K562 (cell line): ENCODE data around the gene APOM. TPM values are rescaled to one million over a fixed set of nuclear protein-coding genes. Genes with fewer than 3 reads are reported as not detected.
A peak's percentile ranks its signal among the peaks of the same experiment; 100 is the strongest.

Source experiments
- CHD2 ChIP-seq: IDR thresholded peaks from 2 replicates; pipeline ENCODE4 v1.6.1; 2011; ENCODE audit warnings: low read depth, low read length
- DACH1 ChIP-seq: fragments of 450-650 bp; IDR thresholded peaks from 2 replicates; pipeline ENCODE4 v1.6.1; 2018; ENCODE audit not compliant: partially characterized antibody
- MAFK ChIP-seq: IDR thresholded peaks from 2 replicates; pipeline ENCODE4 v1.6.1; 2011; ENCODE audit warnings: low read length, improper control_type of control experiment
- MCM3 ChIP-seq: fragments of 450-650 bp; IDR thresholded peaks from 2 replicates; pipeline ENCODE4 v1.6.1; 2016
- MYBL2 ChIP-seq, 2 experiments: fragments of 450-650 bp in 1 of 2; sonication (generic) in 1 of 2; formaldehyde crosslinking in 1 of 2; IDR thresholded peaks; 2 replicates each; pipeline versions ENCODE4 v1.6.1 to v1.8.1; 2017 to 2022; ENCODE audit warnings: borderline replicate concordance in 1 of 2, inconsistent platforms in 1 of 2, low read depth in 1 of 2, mild to moderate bottlenecking in 1 of 2, missing genetic modification reagents in 1 of 2, moderate library complexity in 1 of 2
- NFATC3 ChIP-seq: fragments of 450-650 bp; IDR thresholded peaks from 2 replicates; pipeline ENCODE4 v1.6.1; 2017; ENCODE audit warnings: mild to moderate bottlenecking
- NONO ChIP-seq, 2 experiments: fragments of 200-400 bp in 1 of 2; fragments of 450-650 bp in 1 of 2; formaldehyde crosslinking in 1 of 2; IDR thresholded peaks; 2 replicates each; pipeline ENCODE4 v1.6.1; 2017; ENCODE audit warnings: low read depth in 2 of 2, mild to moderate bottlenecking in 2 of 2, moderate library complexity in 2 of 2, low read length in 1 of 2
- NR2C1 ChIP-seq, 2 experiments: fragments of 450-650 bp; IDR thresholded peaks; 2 replicates each; pipeline ENCODE4 v1.6.1; 2017; ENCODE audit warnings: mild to moderate bottlenecking in 2 of 2, antibody characterized with exemption in 1 of 2, inconsistent platforms in 1 of 2, missing compliant biosample characterization in 1 of 2, missing genetic modification characterization in 1 of 2
- NR2F6 ChIP-seq: fragments of 450-650 bp; formaldehyde crosslinking; IDR thresholded peaks from 2 replicates; pipeline ENCODE4 v1.4.0; 2020; ENCODE audit warnings: mild to moderate bottlenecking
- NR4A1 ChIP-seq, 2 experiments: fragments of 250-450 bp in 1 of 2; fragments of 450-650 bp in 1 of 2; sonication (Bioruptor Pico) in 1 of 2; IDR thresholded peaks; 2 replicates each; pipeline versions ENCODE4 v1.4.0 to v1.6.1; 2016 to 2020; ENCODE audit warnings: mild to moderate bottlenecking in 2 of 2, missing compliant biosample characterization in 1 of 2, missing genetic modification characterization in 1 of 2, moderate library complexity in 1 of 2
- PHTF2 ChIP-seq: fragments of 250-450 bp; sonication (Bioruptor Pico); IDR thresholded peaks from 2 replicates; pipeline ENCODE4 v1.5.0; 2021; ENCODE audit warnings: mild to moderate bottlenecking
- RBFOX2 ChIP-seq: fragments of 200-400 bp; formaldehyde crosslinking; IDR thresholded peaks from 2 replicates; pipeline ENCODE4 v1.6.1; 2017; ENCODE audit warnings: low read depth, mild to moderate bottlenecking, low read length, moderate library complexity
- SMARCE1 ChIP-seq: fragments of 450-650 bp; IDR thresholded peaks from 2 replicates; pipeline ENCODE4 v1.7.1; 2016; ENCODE audit warnings: mild to moderate bottlenecking
- SREBF2 ChIP-seq: sonication (generic); formaldehyde crosslinking; IDR thresholded peaks from 2 replicates; pipeline ENCODE4 v1.4.0; 2020; ENCODE audit warnings: mild to moderate bottlenecking, missing genetic modification reagents
- TEAD1 ChIP-seq, 2 experiments: fragments of 450-650 bp in 1 of 2; sonication (generic) in 1 of 2; formaldehyde crosslinking; IDR thresholded peaks; 2 replicates each; pipeline versions ENCODE4 v1.4.0 to v1.8.0; 2020 to 2022; ENCODE audit warnings: mild to moderate bottlenecking in 2 of 2, missing genetic modification reagents in 1 of 2
- ZNF584 ChIP-seq: fragments of 200-800 bp; sonication (Bioruptor generic); IDR thresholded peaks from 2 replicates; pipeline ENCODE4 v1.6.1; 2016; ENCODE audit warnings: low read depth, mild to moderate bottlenecking, missing genetic modification characterization, missing compliant biosample characterization
- ZNF766 ChIP-seq: fragments of 200-800 bp; sonication (Bioruptor generic); conservative IDR thresholded peaks from 2 replicates; pipeline ENCODE4 v1.6.1; 2016; ENCODE audit warnings: missing genetic modification characterization, missing compliant biosample characterization
- polyA plus RNA-seq, 8 experiments: library from polyadenylated mRNA; depleted of rRNA in 4 of 8; stranded (reverse) in 5 of 8; unstranded in 3 of 8; fragments of >200 nt; fragmentation: Nextera tagmentation in 2 of 8; fragmentation: Illumina TruSeq in 1 of 8; extraction: Ambion mirVana in 2 of 8; extraction: Trizol in 1 of 8; gene quantifications; 2 replicates each; pipeline versions ENCODE4 v1.2.1 to v1.2.3, GENCODE V29; 2011 to 2014; ENCODE audit warnings: inconsistent platforms in 1 of 8, missing spikeins in 1 of 8
- total RNA-seq, 7 experiments: library from RNA; depleted of rRNA in 6 of 7; stranded (reverse); fragments of >200 nt in 6 of 7; fragmentation: Illumina TruSeq in 2 of 7; extraction: Trizol in 2 of 7; gene quantifications; 2 replicates each; pipeline versions ENCODE4 v1.2.1 to v1.2.3, GENCODE V29; 2011 to 2021; ENCODE audit warnings: low replicate concordance in 1 of 7
- TF ChIP-seq, protein P1 (sequence below): fragments of 250-450 bp; sonication (Bioruptor Pico); IDR thresholded peaks from 2 replicates; pipeline ENCODE4 v1.8.0; 2021; ENCODE audit warnings: borderline replicate concordance, mild to moderate bottlenecking, moderate library complexity; ENCODE audit not compliant: poor library complexity, severe bottlenecking
- TF ChIP-seq, protein P2 (sequence below): IDR thresholded peaks from 2 replicates; pipeline ENCODE4 v1.6.1; 2011; ENCODE audit warnings: borderline replicate concordance, low read depth, mild to moderate bottlenecking, moderate library complexity, low read length; ENCODE audit not compliant: insufficient read depth, poor library complexity, severe bottlenecking
- TF ChIP-seq, protein P3 (sequence below): IDR thresholded peaks from 2 replicates; pipeline ENCODE4 v1.6.1; 2011; ENCODE audit not compliant: insufficient read length; ENCODE audit errors: extremely low read depth
- TF ChIP-seq, protein P4 (sequence below), 2 experiments: fragments of 450-650 bp; IDR thresholded peaks; 2 replicates each; pipeline ENCODE4 v1.6.1; 2016

The APOM gene
- total and polyA plus RNA-seq, 9 of the 15 experiments (the other 6 are each of a cell fraction or from before 2014, with no cell fraction given) = 5.7 to 24.3 (median 10.4) TPM

DNA sequence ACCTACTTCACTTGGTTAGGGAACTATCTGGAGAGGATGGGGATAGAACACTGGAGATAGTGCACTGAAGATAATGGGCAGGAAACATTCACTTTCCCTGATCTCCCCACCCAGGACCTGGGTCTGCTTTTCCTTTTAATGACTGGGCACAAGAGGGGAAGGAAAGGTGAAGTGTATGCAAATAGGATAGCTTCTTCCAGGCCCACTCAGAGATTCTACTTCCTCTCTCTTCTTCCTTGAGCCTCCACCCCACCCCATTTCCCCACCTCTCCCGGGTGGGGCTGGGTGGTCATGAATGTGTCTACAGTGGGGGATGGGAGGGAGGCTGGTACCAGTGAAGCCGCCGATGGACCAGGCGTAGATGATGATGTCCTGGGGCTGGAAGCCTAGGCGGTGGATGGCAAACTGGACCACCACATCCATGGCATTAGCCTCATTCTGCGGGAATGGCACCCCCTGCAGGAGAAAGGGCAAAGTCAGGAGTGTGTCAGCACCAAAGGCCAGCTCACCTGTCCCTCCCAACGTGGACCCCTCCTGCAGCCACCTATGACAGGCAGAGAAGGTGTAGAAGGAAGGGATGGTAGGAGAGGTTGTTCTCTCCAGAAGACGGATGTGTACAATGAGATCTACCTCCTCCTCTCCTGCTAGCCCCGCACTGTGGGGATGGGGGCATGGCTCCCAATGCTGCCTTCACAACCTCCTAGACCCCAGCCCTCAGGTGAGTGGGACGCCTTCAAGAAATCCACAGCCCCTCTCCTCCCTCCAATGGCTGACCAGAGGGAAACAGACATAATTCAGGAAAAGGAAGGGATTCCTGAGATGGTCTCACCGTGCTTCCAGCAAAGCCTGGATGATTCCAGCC is 33.8 kb downstream of the APOM start (continued):
- TF ChIP-seq NFATC3 (no peak), PHTF2 (no peak), RBFOX2 (peak; percentile 41; the same call in 1 of the 2 replicates), NR2F6 (no peak), ZNF766 (CRISPR knock-in tag) (no peak), SREBF2 (CRISPR knock-in tag) (no peak), NR4A1 (CRISPR knock-in tag; IDR thresholded peaks at IDR 0.05) (no peak), NR4A1 (tag; IDR thresholded peaks at IDR 0.05) (no peak), MAFK (0 out of 2 replicates have a peak, but pooled peaks have one; percentile 19), MYBL2 (IDR thresholded peaks at IDR 0.05; ENCODE audit: low read depth) (no peak), MYBL2 (CRISPR knock-in tag; IDR thresholded peaks at IDR 0.05; ENCODE audit: borderline replicate concordance) (no peak), DACH1 (no peak), NONO (IDR thresholded peaks at IDR 0.05; ENCODE audit: low read depth in 2 of 2, low read length in 1 of 2) (peak in 1 of 2 experiments; percentile 27; a peak in 1 of 4 replicates), TEAD1 (CRISPR knock-in tag; IDR thresholded peaks at IDR 0.05) (peak in 1 of 2 experiments; percentile 50; a peak in 1 of 4 replicates), SMARCE1 (no peak), CHD2 (no peak), NR2C1 (IDR thresholded peaks at IDR 0.05) (no peak; the same call in 1 of the 2 replicates), NR2C1 (tag; IDR thresholded peaks at IDR 0.05) (no peak), ZNF584 (no peak), MCM3 (no peak)
- TF ChIP-seq, protein P1, sequence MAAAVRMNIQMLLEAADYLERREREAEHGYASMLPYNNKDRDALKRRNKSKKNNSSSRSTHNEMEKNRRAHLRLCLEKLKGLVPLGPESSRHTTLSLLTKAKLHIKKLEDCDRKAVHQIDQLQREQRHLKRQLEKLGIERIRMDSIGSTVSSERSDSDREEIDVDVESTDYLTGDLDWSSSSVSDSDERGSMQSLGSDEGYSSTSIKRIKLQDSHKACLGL = no peak
- TF ChIP-seq, protein P2, sequence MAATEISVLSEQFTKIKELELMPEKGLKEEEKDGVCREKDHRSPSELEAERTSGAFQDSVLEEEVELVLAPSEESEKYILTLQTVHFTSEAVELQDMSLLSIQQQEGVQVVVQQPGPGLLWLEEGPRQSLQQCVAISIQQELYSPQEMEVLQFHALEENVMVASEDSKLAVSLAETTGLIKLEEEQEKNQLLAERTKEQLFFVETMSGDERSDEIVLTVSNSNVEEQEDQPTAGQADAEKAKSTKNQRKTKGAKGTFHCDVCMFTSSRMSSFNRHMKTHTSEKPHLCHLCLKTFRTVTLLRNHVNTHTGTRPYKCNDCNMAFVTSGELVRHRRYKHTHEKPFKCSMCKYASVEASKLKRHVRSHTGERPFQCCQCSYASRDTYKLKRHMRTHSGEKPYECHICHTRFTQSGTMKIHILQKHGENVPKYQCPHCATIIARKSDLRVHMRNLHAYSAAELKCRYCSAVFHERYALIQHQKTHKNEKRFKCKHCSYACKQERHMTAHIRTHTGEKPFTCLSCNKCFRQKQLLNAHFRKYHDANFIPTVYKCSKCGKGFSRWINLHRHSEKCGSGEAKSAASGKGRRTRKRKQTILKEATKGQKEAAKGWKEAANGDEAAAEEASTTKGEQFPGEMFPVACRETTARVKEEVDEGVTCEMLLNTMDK = peak; percentile 86
- TF ChIP-seq, protein P3, sequence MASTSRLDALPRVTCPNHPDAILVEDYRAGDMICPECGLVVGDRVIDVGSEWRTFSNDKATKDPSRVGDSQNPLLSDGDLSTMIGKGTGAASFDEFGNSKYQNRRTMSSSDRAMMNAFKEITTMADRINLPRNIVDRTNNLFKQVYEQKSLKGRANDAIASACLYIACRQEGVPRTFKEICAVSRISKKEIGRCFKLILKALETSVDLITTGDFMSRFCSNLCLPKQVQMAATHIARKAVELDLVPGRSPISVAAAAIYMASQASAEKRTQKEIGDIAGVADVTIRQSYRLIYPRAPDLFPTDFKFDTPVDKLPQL = no peak
- TF ChIP-seq, protein P4, sequence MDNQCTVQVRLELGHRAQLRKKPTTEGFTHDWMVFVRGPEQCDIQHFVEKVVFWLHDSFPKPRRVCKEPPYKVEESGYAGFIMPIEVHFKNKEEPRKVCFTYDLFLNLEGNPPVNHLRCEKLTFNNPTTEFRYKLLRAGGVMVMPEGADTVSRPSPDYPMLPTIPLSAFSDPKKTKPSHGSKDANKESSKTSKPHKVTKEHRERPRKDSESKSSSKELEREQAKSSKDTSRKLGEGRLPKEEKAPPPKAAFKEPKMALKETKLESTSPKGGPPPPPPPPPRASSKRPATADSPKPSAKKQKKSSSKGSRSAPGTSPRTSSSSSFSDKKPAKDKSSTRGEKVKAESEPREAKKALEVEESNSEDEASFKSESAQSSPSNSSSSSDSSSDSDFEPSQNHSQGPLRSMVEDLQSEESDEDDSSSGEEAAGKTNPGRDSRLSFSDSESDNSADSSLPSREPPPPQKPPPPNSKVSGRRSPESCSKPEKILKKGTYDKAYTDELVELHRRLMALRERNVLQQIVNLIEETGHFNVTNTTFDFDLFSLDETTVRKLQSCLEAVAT (IDR thresholded peaks at IDR 0.05) = no peak
